GM12878 (cell line): ENCODE data around the gene XPOT. TPM values are rescaled to one million over a fixed set of nuclear protein-coding genes. Genes with fewer than 3 reads are reported as not detected.

Source experiments
- ATAC-seq: fragments of 200-7000 bp; cut with Tn5 transposase; 3 replicates; pipeline ENCODE4 v1.9.1; 2020; ENCODE audit warnings: mild to moderate bottlenecking, moderate library complexity
- BruUV-seq: library from RNA; stranded (reverse); fragments of 400-500 nt; replicated peaks from 2 replicates; lab custom pipeline; 2021; lab: Mats Ljungman, UMichigan
- CTCF ChIA-PET: fragments of 300-600 bp; sonication (Branson Sonifier 250); formaldehyde crosslinking; extraction: SDS; loops from one replicate; lab custom pipeline; 2021; ENCODE audit warnings: inconsistent platforms; lab: Yijun Ruan, JAX
- POLR2A ChIA-PET: fragments of 350-600 bp; formaldehyde crosslinking; extraction: SDS; loops from one replicate; lab custom pipeline; 2021; ENCODE audit warnings: inconsistent platforms; lab: Charles Lee
- RAD21 ChIA-PET: fragments of 300-600 bp; sonication (Branson Sonifier 250); formaldehyde crosslinking; loops from one replicate; lab custom pipeline; 2023; ENCODE audit warnings: antibody characterized with exemption; ENCODE audit not compliant: unreplicated experiment; lab: Charles Lee
- SMC1A ChIA-PET: fragments of 300-600 bp; sonication (Branson Sonifier 250); formaldehyde crosslinking; loops from one replicate; lab custom pipeline; 2023; ENCODE audit not compliant: unreplicated experiment, uncharacterized antibody; lab: Charles Lee
- DNase-seq: peaks from one replicate; pipeline ENCODE4 v3.0.0-alpha.2; 2011; ENCODE audit warnings: low read depth, low spot score
- FAIRE-seq: peaks from 3 replicates; lab custom pipeline; 2011; peaks lifted over from hg19 to GRCh38; lab: Jason Lieb, UNC
- H2AFZ ChIP-seq: 2 replicates; pipeline ENCODE4 v1.6.0; 2011; ENCODE audit warnings: low read depth, low read length, control low read depth; ENCODE audit not compliant: control insufficient read depth
- H3K27ac ChIP-seq: 2 replicates; pipeline ENCODE4 v1.5.1; 2011; ENCODE audit warnings: control low read depth; ENCODE audit not compliant: control insufficient read depth, insufficient read depth
- H3K27me3 ChIP-seq, 2 experiments: replicated peaks in 1 of 2; 2 replicates each; pipeline versions ENCODE4 v1.6.0 to v1.6.1; 2011; ENCODE audit warnings: low read length in 1 of 2; ENCODE audit not compliant: control insufficient read depth in 2 of 2, insufficient read depth in 2 of 2
- H3K36me3 ChIP-seq, 2 experiments: 2 replicates each; pipeline ENCODE4 v1.5.1; 2011; ENCODE audit warnings: low read length in 1 of 2; ENCODE audit not compliant: control insufficient read depth in 2 of 2, insufficient read depth in 2 of 2
- H3K4me1 ChIP-seq: 2 replicates; pipeline ENCODE4 v1.6.1; 2011; ENCODE audit warnings: mild to moderate bottlenecking, low read length, moderate library complexity, mixed read lengths; ENCODE audit not compliant: control insufficient read depth, insufficient read depth
- H3K4me2 ChIP-seq: 2 replicates; pipeline ENCODE4 v1.6.0; 2011; ENCODE audit warnings: control low read depth; ENCODE audit not compliant: control insufficient read depth, insufficient read depth
- H3K4me3 ChIP-seq: fragments of 200-600 bp; sonication (generic); 2 replicates; pipeline ENCODE4 v1.5.1; 2016
- H3K79me2 ChIP-seq: 2 replicates; pipeline ENCODE4 v1.6.0; 2011; ENCODE audit warnings: low read length; ENCODE audit not compliant: control insufficient read depth, insufficient read depth
- H3K9ac ChIP-seq: 2 replicates; pipeline ENCODE4 v1.8.0; 2011; ENCODE audit warnings: low read length, control low read depth, mixed read lengths; ENCODE audit not compliant: control insufficient read depth, insufficient read depth
- H3K9me3 ChIP-seq: replicated peaks from 3 replicates; pipeline ENCODE4 v1.5.1; 2011; ENCODE audit warnings: mild to moderate bottlenecking, low read length; ENCODE audit not compliant: control insufficient read depth, insufficient read depth
- H4K20me1 ChIP-seq: 2 replicates; pipeline ENCODE4 v1.6.0; 2011; ENCODE audit not compliant: control insufficient read depth, insufficient read depth
- TCF7 ChIP-seq: IDR thresholded peaks from 2 replicates; pipeline ENCODE4 v1.6.1; 2014; ENCODE audit warnings: antibody characterized with exemption, borderline replicate concordance
- WGBS: methylation state at CpG from one replicate; pipeline ENCODE4 v1.1.6; 2016; ENCODE audit warnings: low lambda C conversion rate; ENCODE audit not compliant: insufficient replicate concordance, insufficient coverage; ENCODE audit errors: missing lambda C conversion rate; 5-methylcytosine and 5-hydroxymethylcytosine counted together
- in situ Hi-C: fragments of 300-500 bp; cut with MboI; formaldehyde crosslinking; loops from 9 replicates; pipeline ENCODE4 v1.14.3; 2018; ENCODE audit warnings: mixed read lengths
- intact Hi-C: fragments of 100-400 bp; cut with micrococcal nuclease; formaldehyde crosslinking; loops from one replicate; pipeline ENCODE4 v1.14.2; 2022; ENCODE audit not compliant: unreplicated experiment
- polyA plus RNA-seq, 11 experiments: library from polyadenylated mRNA; depleted of rRNA in 4 of 11; unstranded in 6 of 11; stranded (reverse) in 5 of 11; fragments of >200 nt; fragmentation: Nextera tagmentation in 4 of 11; fragmentation: Illumina TruSeq in 1 of 11; extraction: Ambion mirVana in 4 of 11; extraction: Trizol in 1 of 11; gene quantifications; 1 replicate in 1 of 11; 2 replicates in 10 of 11; pipeline versions ENCODE4 v1.2.1 to v1.2.3, GENCODE V29; 2011 to 2016; ENCODE audit warnings: inconsistent platforms in 2 of 11, missing spikeins in 2 of 11, low read depth in 1 of 11
- total RNA-seq, 4 experiments: library from RNA; depleted of rRNA in 3 of 4; stranded (reverse); fragments of >200 nt in 3 of 4; fragmentation: Illumina TruSeq in 1 of 4; extraction: Trizol in 1 of 4; gene quantifications; 2 replicates each; pipeline versions ENCODE4 v1.2.1 to v1.2.3, GENCODE V29; 2013 to 2021
- TF ChIP-seq, protein P1 (sequence below): fragments of 450-650 bp; IDR thresholded peaks from 2 replicates; pipeline ENCODE4 v1.6.1; 2016; ENCODE audit warnings: mild to moderate bottlenecking
- TF ChIP-seq, protein P2 (sequence below): fragments of 450-650 bp; formaldehyde crosslinking; IDR thresholded peaks from 2 replicates; pipeline ENCODE4 v1.4.0; 2020; ENCODE audit warnings: mild to moderate bottlenecking, moderate library complexity

The XPOT gene
- total and polyA plus RNA-seq, 10 of the 15 experiments (the other 5 are each of a cell fraction or from before 2014, with no cell fraction given): 11.9 to 66.3 (median 54.7) TPM

DNA sequence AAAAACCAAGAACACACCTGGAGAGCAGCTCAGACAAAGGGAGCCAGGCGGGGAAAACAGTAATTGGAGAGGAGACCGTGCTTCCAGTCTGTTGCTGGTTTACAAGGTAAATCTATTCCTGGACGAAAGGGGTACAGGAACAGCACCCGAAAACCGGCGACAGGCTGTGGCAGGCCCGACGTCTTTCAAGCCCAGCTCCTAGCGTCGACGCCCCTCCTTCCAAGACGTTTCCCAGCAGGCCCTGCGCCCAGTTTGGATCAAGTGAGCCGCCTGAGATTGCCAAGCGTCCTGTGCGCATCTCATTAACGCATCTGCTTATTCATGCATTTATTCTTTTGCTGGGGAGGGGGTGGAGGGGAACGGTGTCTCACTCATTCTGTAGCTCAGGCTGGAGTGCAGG, 15.0 kb upstream of the XPOT start:
- ChIA-PET CTCF (no interaction called here), SMC1A (interaction anchor here (1.3 kb wide), 1 partner anchor 11 kb away, joined by 3 read pairs; no protein-coding TSS in a partner anchor), POLR2A (no interaction called here), RAD21 (no interaction called here)
- Histone ChIP-seq H3K9me3 (no peaks in the 10 kb centered on the region), H3K9ac (no peak overlapping the region), H4K20me1 (no peaks in the 10 kb centered on the region), H3K79me2 (no peaks in the 10 kb centered on the region), H3K27me3 (no peaks in the 10 kb centered on the region), H2AFZ (no peak overlapping the region), H3K4me3 (no peak overlapping the region), H3K4me2 (no peak overlapping the region), H3K36me3 (no peaks in the 10 kb centered on the region), H3K4me1 (no peaks in the 10 kb centered on the region), H3K27ac (no peak overlapping the region)
- BruUV-seq: no TSS peak
- TF ChIP-seq, protein P1, sequence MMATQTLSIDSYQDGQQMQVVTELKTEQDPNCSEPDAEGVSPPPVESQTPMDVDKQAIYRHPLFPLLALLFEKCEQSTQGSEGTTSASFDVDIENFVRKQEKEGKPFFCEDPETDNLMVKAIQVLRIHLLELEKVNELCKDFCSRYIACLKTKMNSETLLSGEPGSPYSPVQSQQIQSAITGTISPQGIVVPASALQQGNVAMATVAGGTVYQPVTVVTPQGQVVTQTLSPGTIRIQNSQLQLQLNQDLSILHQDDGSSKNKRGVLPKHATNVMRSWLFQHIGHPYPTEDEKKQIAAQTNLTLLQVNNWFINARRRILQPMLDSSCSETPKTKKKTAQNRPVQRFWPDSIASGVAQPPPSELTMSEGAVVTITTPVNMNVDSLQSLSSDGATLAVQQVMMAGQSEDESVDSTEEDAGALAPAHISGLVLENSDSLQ: no peak
- no peak for TF ChIP-seq TCF7
- 85% methylated on average over 16 of the region's 18 CpGs for WGBS
- in situ Hi-C loops: loop anchor here (25.0 kb wide), 1 partner anchor 552 kb away; the partner anchor contains the start of gene SRGAP1
- ATAC-seq: no peak
- intact Hi-C loops: no loop called here
- no peak for DNase-seq
- FAIRE-seq: no peak

DNA sequence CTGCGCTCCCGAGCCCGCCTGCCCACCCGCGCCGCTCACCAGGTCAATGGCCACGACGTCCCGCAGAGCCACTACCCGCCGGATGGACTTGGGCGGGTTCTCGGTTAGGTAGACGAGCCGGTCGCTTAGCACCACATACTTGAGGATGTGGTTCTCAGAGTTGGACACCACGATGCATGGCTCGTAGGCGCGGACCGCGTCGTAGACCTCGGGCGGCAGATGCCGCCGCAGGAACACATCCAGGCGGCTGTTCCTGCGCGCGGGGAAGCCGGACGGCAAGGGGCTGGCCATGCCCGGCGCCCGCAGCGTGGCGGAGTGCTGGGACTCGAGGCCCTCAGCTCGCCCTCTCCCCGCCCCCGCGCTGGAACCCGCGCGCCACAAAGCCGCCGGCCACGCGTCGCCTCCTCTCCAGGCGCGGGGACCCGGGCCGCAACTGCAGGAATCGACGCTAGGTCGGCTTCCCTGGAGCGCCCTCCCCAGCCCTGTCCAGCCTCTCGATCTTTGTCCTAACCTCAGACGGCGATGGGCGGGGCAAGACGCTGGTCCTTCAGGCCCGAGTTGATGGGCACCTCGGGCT, 13.8 kb upstream of the XPOT start, which contains the start of gene C12orf56:
TSS of gene C12orf56 (minus strand) at position 484 of the 577 bp plus-strand sequence. CDS start at position 291, 193 bp downstream.
- ChIA-PET CTCF (interaction anchor here (1.1 kb wide), 1 partner anchor 571 kb away, joined by 3 read pairs; no protein-coding TSS in a partner anchor), SMC1A (interaction anchor here (0.6 kb wide), 1 partner anchor 276 kb away, joined by 3 read pairs; no protein-coding TSS in a partner anchor), POLR2A (no interaction called here), RAD21 (no interaction called here)
- Histone ChIP-seq H3K9me3 (no peaks in the 10 kb centered on the region), H3K36me3 (no peaks in the 10 kb centered on the region), H3K79me2 (no peaks in the 10 kb centered on the region), H3K9ac (no peak within 1 kb of the TSS), H4K20me1 (no peaks in the 10 kb centered on the region), H2AFZ (no peak within 1 kb of the TSS), H3K4me1 (no peaks in the 10 kb centered on the region), H3K4me2 (no peak within 1 kb of the TSS), H3K27me3 (no peaks in the 10 kb centered on the region), H3K4me3 (no peak within 1 kb of the TSS), H3K27ac (no peak within 1 kb of the TSS)
- no peak for DNase-seq
- WGBS: 40% methylated on average over 38 of the region's 66 CpGs
- in situ Hi-C loops: loop anchor here (25.0 kb wide), 1 partner anchor 553 kb away; the partner anchor contains the start of gene SRGAP1
- no TSS peak for BruUV-seq
- no peak for ATAC-seq
- intact Hi-C loops: loop anchor here (5.0 kb wide), 3 partner anchors 118 to 563 kb away; partner anchors contain the start of gene SRGAP1
- TF ChIP-seq, protein P2, sequence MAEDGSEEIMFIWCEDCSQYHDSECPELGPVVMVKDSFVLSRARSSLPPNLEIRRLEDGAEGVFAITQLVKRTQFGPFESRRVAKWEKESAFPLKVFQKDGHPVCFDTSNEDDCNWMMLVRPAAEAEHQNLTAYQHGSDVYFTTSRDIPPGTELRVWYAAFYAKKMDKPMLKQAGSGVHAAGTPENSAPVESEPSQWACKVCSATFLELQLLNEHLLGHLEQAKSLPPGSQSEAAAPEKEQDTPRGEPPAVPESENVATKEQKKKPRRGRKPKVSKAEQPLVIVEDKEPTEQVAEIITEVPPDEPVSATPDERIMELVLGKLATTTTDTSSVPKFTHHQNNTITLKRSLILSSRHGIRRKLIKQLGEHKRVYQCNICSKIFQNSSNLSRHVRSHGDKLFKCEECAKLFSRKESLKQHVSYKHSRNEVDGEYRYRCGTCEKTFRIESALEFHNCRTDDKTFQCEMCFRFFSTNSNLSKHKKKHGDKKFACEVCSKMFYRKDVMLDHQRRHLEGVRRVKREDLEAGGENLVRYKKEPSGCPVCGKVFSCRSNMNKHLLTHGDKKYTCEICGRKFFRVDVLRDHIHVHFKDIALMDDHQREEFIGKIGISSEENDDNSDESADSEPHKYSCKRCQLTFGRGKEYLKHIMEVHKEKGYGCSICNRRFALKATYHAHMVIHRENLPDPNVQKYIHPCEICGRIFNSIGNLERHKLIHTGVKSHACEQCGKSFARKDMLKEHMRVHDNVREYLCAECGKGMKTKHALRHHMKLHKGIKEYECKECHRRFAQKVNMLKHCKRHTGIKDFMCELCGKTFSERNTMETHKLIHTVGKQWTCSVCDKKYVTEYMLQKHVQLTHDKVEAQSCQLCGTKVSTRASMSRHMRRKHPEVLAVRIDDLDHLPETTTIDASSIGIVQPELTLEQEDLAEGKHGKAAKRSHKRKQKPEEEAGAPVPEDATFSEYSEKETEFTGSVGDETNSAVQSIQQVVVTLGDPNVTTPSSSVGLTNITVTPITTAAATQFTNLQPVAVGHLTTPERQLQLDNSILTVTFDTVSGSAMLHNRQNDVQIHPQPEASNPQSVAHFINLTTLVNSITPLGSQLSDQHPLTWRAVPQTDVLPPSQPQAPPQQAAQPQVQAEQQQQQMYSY: no peak
- no peak for FAIRE-seq
